K562 (cell line): ENCODE data around the gene OR8B3. TPM values are rescaled to one million over a fixed set of nuclear protein-coding genes. Genes with fewer than 3 reads are reported as not detected.

ENCODE experiments used
- ATAC-seq: fragments of 200-7000 bp; cut with Tn5 transposase; 3 replicates; pipeline ENCODE4 v1.9.1; 2020; ENCODE audit warnings: moderate library complexity
- BruUV-seq: library from RNA; stranded (reverse); fragments of 400-500 nt; replicated peaks from 2 replicates; lab custom pipeline; 2021; lab: Mats Ljungman, UMichigan
- CTCF ChIA-PET: fragments of 300-600 bp; formaldehyde crosslinking; extraction: SDS; loops from one replicate; lab custom pipeline; 2021; ENCODE audit warnings: low intra/inter-chr PET ratio; lab: Yijun Ruan, JAX
- POLR2A ChIA-PET: fragments of 300-600, 350-650 bp; sonication (Branson Sonifier 250); formaldehyde crosslinking; extraction: SDS; loops from one replicate; lab custom pipeline; 2021; ENCODE audit warnings: antibody characterized with exemption, inconsistent platforms; lab: Yijun Ruan, JAX
- DNase-seq, 4 experiments: peaks; one replicate each; pipeline versions ENCODE4 v3.0.0 to v3.0.0-alpha.2; 2011 to 2018; ENCODE audit warnings: low spot score in 3 of 4, mixed read lengths in 3 of 4; ENCODE audit errors: extremely low read depth in 1 of 4
- FAIRE-seq: peaks from 2 replicates; lab custom pipeline; 2011; peaks lifted over from hg19 to GRCh38; lab: Jason Lieb, UNC
- H2AFZ ChIP-seq: 2 replicates; pipeline ENCODE4 v1.6.0; 2011; ENCODE audit warnings: low read depth, low read length, control low read depth, inconsistent platforms
- H3K27ac ChIP-seq: fragments of 200-600 bp; 3 replicates; pipeline ENCODE4 v1.8.0; 2011; ENCODE audit warnings: low read depth, mild to moderate bottlenecking, control low read depth, inconsistent platforms, low read length, moderate library complexity, mixed read lengths; ENCODE audit errors: extremely low read depth
- H3K27me3 ChIP-seq, 2 experiments: fragments of 300-600 bp in 1 of 2; 2 replicates in 1 of 2; 3 replicates in 1 of 2; pipeline versions ENCODE4 v1.6.0 to v1.8.0; 2011; ENCODE audit warnings: inconsistent platforms in 2 of 2, low read length in 2 of 2, mild to moderate bottlenecking in 1 of 2, mixed read lengths in 1 of 2, moderate library complexity in 1 of 2; ENCODE audit not compliant: control insufficient read depth in 2 of 2, insufficient read depth in 2 of 2
- H3K36me3 ChIP-seq: fragments of 300-600 bp; 3 replicates; pipeline ENCODE4 v1.8.0; 2011; ENCODE audit warnings: mild to moderate bottlenecking, low read length, inconsistent platforms; ENCODE audit not compliant: control insufficient read depth, insufficient read depth
- H3K4me1 ChIP-seq, 2 experiments: fragments of 200-600 bp in 1 of 2; replicated peaks in 1 of 2; 2 replicates in 1 of 2; 3 replicates in 1 of 2; pipeline versions ENCODE4 v1.5.1 to v1.8.0; 2011; ENCODE audit warnings: inconsistent platforms in 2 of 2, low read length in 2 of 2, mild to moderate bottlenecking in 1 of 2, mixed read lengths in 1 of 2, moderate library complexity in 1 of 2; ENCODE audit not compliant: control insufficient read depth in 2 of 2, insufficient read depth in 2 of 2
- H3K4me2 ChIP-seq: 2 replicates; pipeline ENCODE4 v1.6.1; 2011; ENCODE audit warnings: low read length, control low read depth, inconsistent platforms, mixed read lengths; ENCODE audit not compliant: insufficient read depth
- H3K4me3 ChIP-seq: fragments of 200-600 bp; sonication (generic), shearing (Covaris generic); 2 replicates; pipeline ENCODE4 v1.5.1; 2016; ENCODE audit warnings: control low read depth, inconsistent platforms
- H3K79me2 ChIP-seq: fragments of 200-600 bp; 3 replicates; pipeline ENCODE4 v1.8.0; 2011; ENCODE audit warnings: low read length, inconsistent platforms; ENCODE audit not compliant: control insufficient read depth, insufficient read depth
- H3K9ac ChIP-seq, 2 experiments: 2 replicates each; pipeline versions ENCODE4 v1.6.0 to v1.6.1; 2011; ENCODE audit warnings: low read depth in 2 of 2, low read length in 2 of 2, control low read depth in 1 of 2, inconsistent platforms in 1 of 2, mild to moderate bottlenecking in 1 of 2, mixed read lengths in 1 of 2; ENCODE audit not compliant: insufficient read depth in 1 of 2
- H3K9me1 ChIP-seq: one replicate; pipeline ENCODE4 v1.6.0; 2011; ENCODE audit warnings: inconsistent platforms, mild to moderate bottlenecking, low read length, moderate library complexity; ENCODE audit not compliant: control insufficient read depth, insufficient read depth
- H3K9me3 ChIP-seq: replicated peaks from 2 replicates; pipeline ENCODE4 v1.5.1; 2011; ENCODE audit warnings: low read depth, low read length, inconsistent platforms; ENCODE audit not compliant: control insufficient read depth, insufficient read depth
- H4K20me1 ChIP-seq: replicated peaks from 2 replicates; pipeline ENCODE4 v1.6.1; 2011; ENCODE audit warnings: low read length, inconsistent platforms, mixed read lengths; ENCODE audit not compliant: control insufficient read depth, insufficient read depth
- COPS2 ChIP-seq: fragments of 450-650 bp; conservative IDR thresholded peaks from 2 replicates; pipeline ENCODE4 v1.6.1; 2016; ENCODE audit warnings: mild to moderate bottlenecking, moderate library complexity
- CUX1 ChIP-seq: fragments of 200-800 bp; sonication (Bioruptor generic); IDR thresholded peaks from 2 replicates; pipeline ENCODE4 v1.6.1; 2016; ENCODE audit warnings: missing genetic modification characterization, missing compliant biosample characterization
- GTF2F1 ChIP-seq: IDR thresholded peaks from 2 replicates; pipeline ENCODE4 v1.6.1; 2011; ENCODE audit warnings: low read depth, low read length, improper control_type of control experiment
- PML ChIP-seq: IDR thresholded peaks from 2 replicates; pipeline ENCODE4 v1.6.1; 2012; ENCODE audit warnings: low read length, inconsistent platforms
- POLR3A ChIP-seq: IDR thresholded peaks from 2 replicates; pipeline ENCODE4 v1.6.1; 2011; ENCODE audit warnings: borderline replicate concordance, mild to moderate bottlenecking, moderate library complexity; ENCODE audit not compliant: insufficient read length, insufficient read depth; ENCODE audit errors: extremely low read depth
- RBM22 ChIP-seq: fragments of 200-400 bp; formaldehyde crosslinking; IDR thresholded peaks from 2 replicates; pipeline ENCODE4 v1.6.1; 2018; ENCODE audit warnings: low read length, low read depth; ENCODE audit not compliant: poor library complexity, severe bottlenecking
- WGBS: fragments of 100-300 bp; shearing (Covaris generic); methylation state at CpG from one replicate; pipeline ENCODE4 v1.1.6; 2016; ENCODE audit warnings: low coverage, mixed read lengths; ENCODE audit not compliant: insufficient coverage; ENCODE audit errors: missing lambda C conversion rate; 5-methylcytosine and 5-hydroxymethylcytosine counted together
- in situ Hi-C: fragments of 300-500 bp; cut with MboI; formaldehyde crosslinking; loops from 4 replicates; pipeline ENCODE4 v1.15.0; 2018; ENCODE audit warnings: inconsistent platforms, mixed read lengths
- intact Hi-C: fragments of 100-400 bp; cut with micrococcal nuclease; formaldehyde crosslinking; loops from 2 replicates; pipeline ENCODE4 v1.14.2; 2022
- polyA plus RNA-seq, 8 experiments: library from polyadenylated mRNA; depleted of rRNA in 4 of 8; stranded (reverse) in 5 of 8; unstranded in 3 of 8; fragments of >200 nt; fragmentation: Nextera tagmentation in 2 of 8; fragmentation: Illumina TruSeq in 1 of 8; extraction: Ambion mirVana in 2 of 8; extraction: Trizol in 1 of 8; gene quantifications; 2 replicates each; pipeline versions ENCODE4 v1.2.1 to v1.2.3, GENCODE V29; 2011 to 2014; ENCODE audit warnings: inconsistent platforms in 1 of 8, missing spikeins in 1 of 8
- total RNA-seq, 7 experiments: library from RNA; depleted of rRNA in 6 of 7; stranded (reverse); fragments of >200 nt in 6 of 7; fragmentation: Illumina TruSeq in 2 of 7; extraction: Trizol in 2 of 7; gene quantifications; 2 replicates each; pipeline versions ENCODE4 v1.2.1 to v1.2.3, GENCODE V29; 2011 to 2021; ENCODE audit warnings: low replicate concordance in 1 of 7

Gene OR8B3
- total and polyA plus RNA-seq, 9 of the 15 experiments (the other 6 are each of a cell fraction or from before 2014, with no cell fraction given) = 0.13 TPM; not detected in 8

- H3K27me3 ChIP-seq = no peaks in the 10 kb centered on the region
- TF ChIP-seq POLR3A = no peak
- no peak for TF ChIP-seq CUX1 (CRISPR knock-in tag)
- TF ChIP-seq PML = no peak
- TF ChIP-seq RBM22 = no peak
- TF ChIP-seq GTF2F1 = no peak
- TF ChIP-seq COPS2 = no peak
- no peak overlapping the region for H3K4me2 ChIP-seq
- in situ Hi-C loops (loop anchor here (10.0 to 25.0 kb wide), 3 partner anchors 335 to 427 kb away; partner anchors contain the start of gene ESAM), intact Hi-C loops (loop anchor here (10.0 kb wide), 1 partner anchor 355 kb away; the partner anchor contains the start of gene ESAM)
- ChIA-PET POLR2A (no interaction called here), CTCF (no interaction called here)
- H4K20me1 ChIP-seq = no peaks in the 10 kb centered on the region
- no peaks in the 10 kb centered on the region for H3K79me2 ChIP-seq
- no peaks in the 10 kb centered on the region for H3K36me3 ChIP-seq
- no peak overlapping the region for H2AFZ ChIP-seq
- DNase-seq (no peak), ATAC-seq (no peak), FAIRE-seq (no peak)
- BruUV-seq = no TSS peak
- H3K9me1 ChIP-seq = no peaks in the 10 kb centered on the region
- no peaks in the 10 kb centered on the region for H3K4me1 ChIP-seq
- H3K4me3 ChIP-seq = no peak overlapping the region
- no peak overlapping the region for H3K27ac ChIP-seq
- H3K9me3 ChIP-seq = no peaks in the 10 kb centered on the region
- H3K9ac ChIP-seq = no peak overlapping the region
- 36% methylated on average over 7 of the region's 7 CpGs for WGBS
Observed at GRCh38 chr11:124409906-124410305, 11.1 kb upstream of the OR8B3 start.
